Kidney epithelial cell (primary cell): ENCODE data around the gene HDAC9. TPM values are rescaled to one million over a fixed set of nuclear protein-coding genes. Genes with fewer than 3 reads are reported as not detected.

Experiments
- DNase-seq: peaks from one replicate; pipeline ENCODE4 v3.0.0-alpha.2; 2010; ENCODE audit warnings: low read depth
- H3K27me3 ChIP-seq: 2 replicates; pipeline ENCODE4 v1.6.0; 2011; ENCODE audit warnings: low read length; ENCODE audit not compliant: control insufficient read depth, insufficient read depth
- H3K36me3 ChIP-seq: 2 replicates; pipeline ENCODE4 v1.5.1; 2011; ENCODE audit warnings: low read length; ENCODE audit not compliant: control insufficient read depth, insufficient read depth
- H3K4me3 ChIP-seq: 2 replicates; pipeline ENCODE4 v1.5.1; 2011; ENCODE audit warnings: low read depth, mild to moderate bottlenecking, control low read depth, low read length
- CTCF ChIP-seq: IDR thresholded peaks from 2 replicates; pipeline ENCODE4 v1.5.1; 2011; ENCODE audit warnings: mild to moderate bottlenecking, moderate library complexity, low read length, control low read depth, inconsistent platforms; ENCODE audit not compliant: insufficient read depth, poor library complexity, severe bottlenecking
- total RNA-seq: library from RNA; depleted of rRNA; stranded (reverse); fragments of >200 nt; gene quantifications from 2 replicates; pipeline ENCODE4 v1.2.3, GENCODE V29; 2015

The HDAC9 gene
- total RNA-seq, 1 donor from 2014 or later, result 84.5 TPM

- Histone ChIP-seq H3K4me3 (no peak overlapping the region), H3K27me3 (no peaks in the 10 kb centered on the region), H3K36me3 (no peaks in the 10 kb centered on the region)
- TF ChIP-seq CTCF, result no peak
- no peak for DNase-seq
These were observed 56.9 kb downstream of the HDAC9 start for GRCh38 chr7:18552316-18552916.

DNA sequence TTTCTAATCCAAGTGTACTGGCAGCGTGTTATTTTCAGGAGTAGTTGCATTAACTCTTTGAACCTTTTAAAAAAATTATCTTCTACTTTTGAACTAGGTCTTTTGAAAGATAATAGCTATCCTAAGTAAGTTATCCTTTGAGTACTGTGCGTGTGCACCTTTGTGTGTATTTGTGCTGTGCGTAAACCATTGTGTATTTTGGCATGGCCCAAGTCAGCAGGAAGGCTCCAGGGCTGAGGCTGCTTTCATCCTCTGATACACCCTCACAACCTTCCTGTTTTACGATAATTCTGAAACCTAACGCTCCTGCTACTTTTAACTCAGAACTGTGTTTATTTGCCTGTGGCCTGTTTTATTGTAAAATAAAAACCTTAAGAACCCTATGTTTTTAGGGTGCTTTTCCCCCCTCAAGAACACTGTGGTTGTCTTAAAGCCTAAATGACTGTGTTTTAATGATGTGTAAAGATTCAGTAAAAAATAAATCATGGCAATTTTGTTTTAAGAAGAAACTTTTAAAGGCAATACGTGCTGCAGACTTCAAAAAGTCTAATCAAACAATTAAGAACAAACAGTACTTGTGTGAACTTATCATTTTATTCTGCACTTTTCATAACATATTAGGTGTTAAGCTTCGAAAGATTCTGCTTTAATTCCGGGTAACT, 57.5 kb downstream of the HDAC9 start:
- no peak for TF ChIP-seq CTCF
- no peak for DNase-seq
- Histone ChIP-seq H3K27me3 (no peaks in the 10 kb centered on the region), H3K4me3 (no peak overlapping the region), H3K36me3 (no peaks in the 10 kb centered on the region)

GRCh38 chr7:18553605-18554003, 58.1 kb downstream of the HDAC9 start:
- Histone ChIP-seq H3K4me3 (no peak overlapping the region), H3K27me3 (no peaks in the 10 kb centered on the region)
- DNase-seq, result no peak

GRCh38 chr7:18555120-18555519, 59.6 kb downstream of the HDAC9 start:
- TF ChIP-seq CTCF, result no peak
- DNase-seq, result no peak
- no peak overlapping the region for H3K4me3 ChIP-seq

More at GRCh38 chr7:18553605-18554003, 58.1 kb downstream of the HDAC9 start:
- TF ChIP-seq CTCF, result no peak
- H3K36me3 ChIP-seq, result no peaks in the 10 kb centered on the region

DNA sequence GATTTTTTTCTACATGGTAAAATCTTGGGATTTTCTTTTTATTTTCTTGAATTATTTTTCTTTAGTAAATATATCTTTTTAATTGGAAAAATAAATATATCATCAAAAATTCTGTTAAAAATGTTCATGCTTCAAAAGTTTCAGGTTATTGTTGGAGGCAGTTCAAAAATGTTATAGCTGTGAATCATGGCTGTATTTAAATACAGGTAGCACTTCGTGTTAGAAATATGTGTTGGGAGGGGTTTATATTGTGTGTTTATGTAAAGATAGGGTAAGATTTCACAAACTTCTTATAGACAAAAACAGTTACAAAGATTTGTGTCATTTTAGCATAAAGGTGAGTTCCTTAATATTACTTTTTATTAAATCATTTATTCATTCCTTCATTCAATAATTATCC, 60.4 kb downstream of the HDAC9 start:
- DNase-seq, result no peak
- H3K4me3 ChIP-seq, result no peak overlapping the region
- no peaks in the 10 kb centered on the region for H3K36me3 ChIP-seq
- H3K27me3 ChIP-seq, result no peaks in the 10 kb centered on the region
- no peak for TF ChIP-seq CTCF

More at GRCh38 chr7:18555120-18555519, 59.6 kb downstream of the HDAC9 start:
- no peaks in the 10 kb centered on the region for H3K27me3 ChIP-seq
- no peaks in the 10 kb centered on the region for H3K36me3 ChIP-seq
